CD4-positive, alpha-beta T cell treated with Interleukin-21 for 1 hour (primary cell): ENCODE measurements around the gene IL33.

Experiments used
- DNase-seq: peaks from one replicate; pipeline ENCODE4 v3.0.0-alpha.2; 2020

Gene IL33

DNA sequence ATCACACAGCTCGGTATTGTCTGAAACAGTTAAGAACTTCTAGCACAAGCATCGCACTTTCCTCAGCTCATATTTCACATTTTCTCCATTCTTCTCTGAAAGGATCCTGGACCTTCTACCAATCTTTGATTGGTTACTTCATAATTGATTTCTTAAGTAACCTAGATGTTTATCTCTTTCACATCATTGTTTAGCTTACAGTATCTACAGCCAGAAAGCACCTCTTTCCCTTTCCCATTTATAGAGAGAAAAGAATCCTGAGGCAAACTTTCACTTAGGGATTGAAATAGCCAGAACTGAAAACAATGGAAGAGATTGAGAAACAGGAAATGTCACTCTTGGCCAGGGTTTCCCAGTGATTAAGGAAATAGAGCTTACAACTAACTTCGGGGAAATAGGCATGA is 2.5 kb downstream of the IL33 start:
- DNase-seq: no peak

DNA sequence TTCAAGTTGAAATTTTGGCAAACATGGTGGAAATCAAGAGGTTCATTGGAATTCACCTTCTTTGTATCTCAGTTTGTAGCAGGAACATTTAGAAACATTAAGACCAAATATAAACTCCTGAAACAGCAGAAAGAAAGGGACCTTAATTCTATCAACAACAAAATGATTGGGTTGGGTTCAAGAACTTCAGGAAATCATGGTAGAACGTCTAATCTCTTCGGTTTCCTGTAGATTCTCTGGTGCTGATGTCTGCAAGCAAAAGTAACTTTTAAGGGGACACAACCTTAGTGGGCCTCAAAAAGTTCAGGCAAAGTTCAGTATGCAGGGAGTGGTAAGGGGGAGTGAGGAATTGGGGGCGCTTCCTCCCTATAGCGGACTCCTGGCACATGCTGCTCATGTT is 3.4 kb downstream of the IL33 start:
- DNase-seq: no peak

DNA sequence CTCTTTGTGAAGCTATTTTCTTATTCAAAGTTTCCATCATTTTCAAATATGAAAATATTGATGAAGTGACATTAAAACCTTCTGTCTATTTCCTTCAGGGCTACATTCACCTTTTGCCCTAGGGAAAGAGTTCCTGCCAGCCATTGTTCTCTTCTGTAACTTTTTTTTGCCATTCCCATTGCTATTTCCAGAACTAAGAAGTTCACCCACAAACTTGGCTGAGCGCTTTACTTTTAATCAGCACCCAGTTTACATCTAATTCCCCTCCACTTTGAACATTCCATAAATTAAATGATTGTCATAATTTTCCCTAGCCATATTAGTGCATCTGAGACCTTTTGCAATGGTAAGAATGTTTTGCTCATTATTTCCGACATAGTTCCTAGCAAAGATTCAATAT is 4.4 kb downstream of the IL33 start:
- DNase-seq: no peak

DNA sequence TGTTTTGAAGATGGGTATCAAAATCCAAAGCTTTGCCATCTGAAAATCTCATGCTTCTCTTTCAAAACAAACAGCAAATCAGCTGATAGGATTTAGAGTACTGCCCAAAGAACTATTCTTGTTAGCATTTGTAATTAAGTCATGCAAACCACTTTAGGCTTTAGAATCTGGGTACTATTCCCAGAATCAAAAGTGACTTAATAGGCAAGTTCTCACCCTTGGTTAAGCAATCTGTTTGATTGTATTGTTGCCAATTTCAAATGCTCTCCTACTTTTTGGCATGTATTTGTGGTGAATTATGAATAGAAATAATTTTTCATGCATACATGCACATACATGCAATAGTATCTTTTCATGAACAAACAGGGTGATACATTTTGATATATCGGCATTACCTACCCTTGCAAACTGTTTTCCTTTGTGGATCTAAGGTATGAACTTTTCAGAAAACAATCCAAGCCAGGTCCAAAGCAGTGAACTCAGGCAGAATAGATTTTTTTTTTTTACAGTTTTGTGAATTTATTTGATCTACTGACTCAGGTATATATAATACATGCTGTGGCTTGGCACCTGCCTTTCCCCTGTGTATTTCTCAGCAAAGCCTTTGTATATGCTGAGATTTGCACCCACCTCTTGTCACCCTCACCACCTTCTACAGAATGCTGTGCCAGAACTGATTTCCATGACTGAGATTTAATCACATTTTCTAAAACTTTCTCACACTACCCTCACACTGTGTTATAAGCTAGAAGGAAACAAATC is 9.0 kb downstream of the IL33 start:
- DNase-seq: no peak

DNA sequence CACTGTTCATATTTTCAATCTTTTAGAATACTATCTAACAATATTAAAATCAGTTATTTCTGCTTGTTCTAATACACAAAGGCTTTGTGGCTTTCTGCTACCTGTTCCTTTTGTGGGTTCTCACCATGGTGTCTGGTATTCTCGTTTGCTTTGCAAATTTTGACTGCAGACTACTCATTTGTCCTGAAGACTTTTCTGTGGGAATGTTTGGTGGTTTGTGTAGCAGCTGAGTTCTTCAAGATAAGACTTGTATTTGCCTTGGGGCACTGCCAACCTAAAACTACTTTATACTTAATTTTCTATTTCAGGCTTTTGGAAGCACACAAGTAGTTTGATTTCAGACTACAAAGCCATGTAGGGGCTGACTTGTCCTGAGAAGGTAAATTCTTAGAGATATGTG is 11.1 kb downstream of the IL33 start:
- DNase-seq: no peak

DNA sequence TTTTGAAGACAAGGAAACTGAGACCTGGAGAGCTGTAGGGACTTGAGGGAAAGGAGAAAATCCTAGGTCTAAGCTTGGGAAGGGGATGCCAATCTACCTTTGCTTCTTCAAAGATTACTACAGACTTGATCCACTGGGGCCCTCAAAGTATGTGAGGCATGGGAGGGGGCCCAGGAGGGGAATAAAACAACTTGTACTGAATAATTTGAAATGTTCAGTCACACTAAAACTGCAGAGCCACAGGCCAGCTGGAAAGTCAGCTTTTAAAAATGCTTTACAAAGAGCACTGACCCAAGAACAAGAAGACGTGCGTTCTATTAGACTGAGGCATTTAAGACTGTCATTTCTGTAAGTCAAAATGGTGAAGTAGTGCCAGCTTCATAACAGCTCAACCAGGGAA is 13.6 kb downstream of the IL33 start:
- no peak for DNase-seq

DNA sequence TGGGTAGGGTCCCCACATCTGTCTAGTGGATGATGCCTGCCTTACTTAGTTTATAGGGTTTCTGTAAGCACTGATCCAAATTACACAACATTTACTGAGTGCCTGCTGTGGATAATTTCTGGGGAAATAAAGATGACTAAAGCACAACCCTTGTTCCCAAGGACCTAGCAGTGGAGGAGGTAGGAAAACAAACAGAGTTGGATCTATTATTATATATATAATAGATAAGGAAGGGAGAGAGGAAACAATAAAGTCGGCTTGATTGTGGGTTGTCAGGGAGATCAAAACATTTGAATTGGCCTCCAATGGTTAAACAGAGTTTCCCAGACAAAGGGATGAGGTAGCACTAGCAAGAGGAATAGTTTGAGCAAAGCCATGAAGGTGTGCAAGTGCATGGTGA is 14.0 kb downstream of the IL33 start:
- DNase-seq: no peak

DNA sequence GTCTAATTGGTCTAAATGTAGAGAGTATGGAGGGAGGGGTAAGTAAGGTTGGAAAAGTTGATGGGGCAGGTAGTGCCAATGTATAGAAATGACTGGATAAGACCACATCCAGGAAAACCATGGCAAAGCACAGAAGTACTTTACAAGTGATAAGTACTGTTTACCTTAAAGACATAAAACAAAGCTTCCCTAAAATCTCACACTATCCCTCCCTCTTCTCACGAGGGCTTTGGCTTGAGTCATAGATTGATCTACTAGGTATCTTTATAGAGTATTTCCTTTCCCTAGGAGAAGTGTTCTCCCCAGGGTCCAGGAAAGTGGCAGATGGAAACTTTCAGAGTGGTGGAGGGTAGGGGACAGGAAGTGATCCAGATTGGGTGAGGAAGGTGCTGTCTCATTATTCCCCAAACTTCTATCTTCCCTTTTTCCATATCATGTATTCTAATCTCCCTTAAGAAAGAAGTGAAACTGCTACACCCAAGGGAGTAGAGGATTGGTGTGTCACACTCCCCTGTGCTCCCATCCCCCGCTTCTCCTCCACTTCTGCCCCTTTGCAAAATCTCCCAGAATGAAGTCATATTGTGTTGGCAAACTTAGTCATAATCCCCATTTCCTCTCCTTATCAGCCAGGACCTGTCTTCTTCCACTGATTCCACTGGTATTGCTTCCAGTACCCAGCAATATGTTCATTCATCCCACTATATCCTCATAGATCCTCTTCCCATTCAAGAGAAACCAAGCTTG is 14.6 kb downstream of the IL33 start:
- DNase-seq: no peak

DNA sequence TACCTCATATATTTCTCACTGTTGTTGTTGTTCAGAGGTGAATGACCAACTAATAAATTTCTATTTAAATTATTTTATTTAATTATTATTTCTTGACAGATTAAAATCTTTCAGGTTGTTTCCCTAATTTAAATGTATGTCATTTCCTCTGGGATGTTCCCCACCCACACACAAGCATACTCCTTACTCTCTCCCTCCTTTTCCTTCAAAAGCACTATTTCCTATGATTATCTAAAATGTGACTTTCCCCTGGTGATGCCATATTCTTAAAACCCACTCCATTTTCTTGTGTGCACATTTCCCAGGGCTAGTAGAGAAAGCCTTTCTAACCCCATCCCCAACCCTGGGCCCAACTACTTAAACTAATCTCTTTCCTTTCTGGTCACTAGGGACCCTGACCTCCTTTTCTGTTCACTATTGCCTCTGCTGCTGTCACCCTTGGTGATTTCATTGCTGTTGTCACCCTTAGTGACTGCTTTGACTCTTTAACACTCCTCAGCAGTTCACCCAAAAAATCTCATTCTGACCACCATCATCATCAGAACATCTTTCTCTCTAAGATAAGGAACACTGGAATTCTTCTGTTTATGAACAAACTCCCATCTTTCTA is 16.8 kb downstream of the IL33 start:
- no peak for DNase-seq

DNA sequence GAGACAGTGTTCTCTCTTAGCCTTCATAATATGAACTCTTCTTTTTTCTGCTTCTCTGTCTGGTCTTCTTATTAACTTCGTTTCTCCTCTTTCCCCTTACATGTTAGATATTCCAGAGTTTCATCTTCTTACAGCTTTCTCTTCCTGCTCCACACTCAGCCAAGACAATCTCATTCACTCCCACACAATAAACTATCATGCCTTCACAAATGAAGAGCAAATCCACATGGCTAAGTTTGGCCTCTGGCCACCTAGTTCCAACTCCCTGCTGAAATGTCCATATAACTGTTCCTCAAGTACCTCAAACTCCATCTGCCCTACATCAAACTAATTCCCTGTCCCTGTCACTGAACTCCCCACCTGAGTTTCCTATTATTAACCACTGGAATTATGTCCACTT is 18.4 kb downstream of the IL33 start:
- no peak for DNase-seq

DNA sequence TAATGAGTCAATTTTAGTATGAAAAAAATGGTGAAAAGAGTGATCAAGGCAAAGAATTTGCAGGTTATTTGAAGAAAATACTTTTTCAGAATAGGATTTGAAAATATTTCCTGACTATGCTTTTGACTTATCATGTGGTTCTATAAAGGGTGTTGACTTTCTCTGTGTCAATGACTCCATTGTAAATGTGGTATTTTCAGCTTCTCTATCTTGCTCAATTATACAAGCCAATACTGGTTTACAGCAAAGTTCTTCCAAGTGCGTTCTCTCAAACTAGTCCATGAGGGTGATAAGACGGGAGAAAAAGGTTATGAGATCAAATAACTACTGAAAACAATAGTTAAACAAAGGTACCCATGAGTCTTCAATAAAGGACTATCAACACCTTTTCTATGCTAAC is 21.7 kb downstream of the IL33 start:
- DNase-seq: no peak

DNA sequence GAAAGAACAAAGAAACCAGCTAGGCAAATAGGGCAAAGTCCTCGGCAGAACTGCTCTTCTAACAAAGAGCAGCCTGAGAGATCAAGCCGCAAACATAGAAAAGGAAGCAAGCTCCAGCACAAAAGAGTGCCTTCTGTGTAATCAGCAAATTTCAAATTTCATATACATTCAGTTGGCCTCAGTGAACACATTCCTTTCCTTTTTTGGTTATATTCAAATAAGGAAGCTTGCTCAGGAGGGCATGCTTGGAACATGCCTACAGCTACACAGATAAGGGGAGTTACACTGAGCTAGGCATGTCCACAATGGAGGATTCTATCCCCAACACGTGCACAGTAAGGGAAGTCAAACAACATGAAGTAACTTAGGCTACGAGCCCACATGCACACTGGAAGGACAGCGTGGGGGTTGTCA is 23.4 kb downstream of the IL33 start:
- no peak for DNase-seq

DNA sequence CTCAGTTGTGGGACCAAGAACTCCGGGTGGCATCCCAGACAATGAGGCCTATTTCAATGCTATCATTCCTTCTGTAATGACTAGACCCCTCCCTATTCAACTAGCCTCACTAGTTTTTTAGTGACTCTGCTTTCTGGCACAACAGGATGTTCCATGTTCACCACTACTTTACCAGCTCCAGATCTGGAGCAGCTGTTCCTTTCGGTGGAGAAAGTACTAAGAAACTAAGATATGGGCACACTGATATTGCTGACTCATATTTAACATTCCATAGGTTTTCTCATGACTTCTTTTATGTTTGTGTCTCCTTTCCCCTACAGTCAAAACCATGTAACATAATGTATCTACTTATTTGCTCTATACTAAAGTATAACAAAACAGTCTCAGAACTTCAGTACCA is 24.1 kb downstream of the IL33 start:
- DNase-seq: no peak

DNA sequence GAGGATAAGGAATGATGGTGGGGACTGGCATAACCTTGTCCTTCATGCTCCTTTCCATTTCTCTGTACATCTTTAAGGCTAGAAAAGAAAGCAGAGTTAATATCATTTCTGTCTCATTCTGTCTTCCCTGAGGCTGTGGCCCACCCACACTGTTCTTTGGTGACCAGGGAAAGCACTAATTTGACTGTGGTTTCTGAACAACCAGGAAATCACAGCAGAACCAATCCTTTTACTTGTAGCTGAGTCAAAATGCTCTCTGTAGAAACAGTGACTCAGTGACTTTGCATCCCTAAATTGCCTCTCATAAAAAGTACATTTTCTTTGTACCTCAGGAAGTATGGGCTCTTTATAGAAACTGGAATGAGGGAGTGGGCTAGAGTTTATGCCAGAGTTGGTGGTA is 28.1 kb downstream of the IL33 start:
- no peak for DNase-seq

DNA sequence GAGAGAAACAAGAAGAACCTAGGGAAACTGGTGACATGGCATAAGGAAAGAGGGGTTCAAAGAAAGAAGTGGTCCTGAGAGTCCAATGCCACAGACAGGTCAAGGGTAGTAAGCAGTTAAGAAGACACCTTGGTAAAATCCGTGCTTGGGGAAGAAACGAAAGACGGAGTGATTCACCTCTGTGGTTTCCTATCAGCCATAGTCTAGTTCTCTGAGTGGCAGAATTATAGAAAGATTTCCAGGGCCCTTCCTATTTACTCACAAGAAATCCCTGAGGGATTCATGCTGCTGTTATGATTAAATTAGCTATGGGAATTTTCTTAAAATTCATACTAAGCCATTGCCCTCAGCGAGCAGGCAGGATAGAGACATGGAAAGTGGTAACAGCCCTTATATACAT is 31.7 kb downstream of the IL33 start:
- no peak for DNase-seq

DNA sequence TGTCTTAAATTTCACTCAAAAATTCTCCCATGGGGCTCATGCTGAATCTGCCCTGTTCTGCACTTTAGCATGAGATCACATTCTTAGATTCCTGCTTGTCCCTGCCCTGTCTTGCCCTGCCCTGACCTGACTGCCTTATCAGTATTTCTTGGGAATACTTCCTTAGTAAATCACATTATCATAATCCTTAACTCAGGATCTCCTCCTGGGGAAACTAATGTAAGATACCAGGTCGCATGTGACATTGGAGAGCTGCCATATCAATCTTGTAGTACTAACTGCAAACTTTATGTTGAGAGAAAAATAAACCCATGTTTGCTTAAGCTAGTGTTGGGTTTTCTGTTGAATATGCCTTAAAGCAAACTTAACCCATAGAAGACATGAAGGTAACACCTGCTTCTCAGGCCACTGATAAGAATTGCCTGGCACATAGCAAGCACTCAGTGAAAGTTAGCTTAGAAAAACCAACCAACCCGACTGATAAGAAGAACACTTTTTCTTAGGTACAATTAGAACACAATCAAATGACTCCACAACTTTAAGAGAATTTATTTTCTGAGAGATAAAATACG is 53.3 kb downstream of the IL33 start:
- DNase-seq: no peak

DNA sequence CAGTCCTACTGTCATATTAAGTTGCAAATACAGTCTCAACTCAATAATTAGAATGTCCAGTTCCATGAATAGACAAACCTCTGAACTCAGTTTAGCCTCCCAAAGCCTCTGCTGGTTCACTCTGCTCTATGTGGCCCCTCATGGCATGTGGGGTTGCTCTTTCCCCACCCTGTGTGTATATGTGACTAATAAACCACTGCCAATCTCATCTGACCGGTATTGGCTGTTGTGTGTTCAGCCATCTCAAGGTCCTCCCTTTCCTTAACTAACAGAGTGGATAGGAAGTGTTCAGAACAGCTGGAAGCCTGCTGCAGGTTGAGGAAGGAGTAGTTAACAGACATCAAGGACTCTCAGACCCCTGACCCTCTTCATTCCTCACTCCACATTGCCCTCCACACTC is 55.3 kb downstream of the IL33 start:
- DNase-seq: no peak

DNA sequence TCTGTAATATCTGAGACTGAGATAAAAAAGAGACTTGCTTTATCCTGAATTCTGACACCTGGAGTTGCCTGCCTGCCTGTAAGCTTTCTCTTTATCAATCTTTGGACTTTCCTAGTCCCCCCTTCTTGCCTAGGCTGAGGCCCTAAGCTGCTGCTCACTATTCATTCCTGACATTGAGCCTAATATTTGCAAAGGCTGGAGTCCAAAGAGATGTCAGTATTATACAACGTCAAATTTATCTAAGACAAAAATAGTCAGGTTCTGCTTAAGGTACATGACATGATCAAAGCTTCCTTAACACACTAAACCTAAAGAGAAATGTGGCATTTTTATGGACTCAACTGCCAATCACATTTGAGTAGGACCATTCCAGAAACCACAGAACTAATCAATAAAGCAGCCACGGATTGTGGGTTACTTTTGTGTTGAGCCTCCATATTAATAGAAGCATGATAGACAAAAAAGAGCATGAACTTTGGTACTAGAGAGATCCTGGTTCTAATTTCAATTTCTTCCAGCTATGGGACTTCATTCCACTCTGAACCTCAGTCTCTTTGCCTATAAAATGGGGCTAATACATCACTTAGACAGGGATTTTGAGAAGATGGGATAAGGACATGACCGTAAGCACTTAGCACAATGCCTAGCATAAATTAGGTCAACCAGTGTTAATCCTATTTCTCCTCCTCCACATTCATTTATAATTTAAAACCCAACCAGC is 56.1 kb downstream of the IL33 start:
- DNase-seq: no peak

DNA sequence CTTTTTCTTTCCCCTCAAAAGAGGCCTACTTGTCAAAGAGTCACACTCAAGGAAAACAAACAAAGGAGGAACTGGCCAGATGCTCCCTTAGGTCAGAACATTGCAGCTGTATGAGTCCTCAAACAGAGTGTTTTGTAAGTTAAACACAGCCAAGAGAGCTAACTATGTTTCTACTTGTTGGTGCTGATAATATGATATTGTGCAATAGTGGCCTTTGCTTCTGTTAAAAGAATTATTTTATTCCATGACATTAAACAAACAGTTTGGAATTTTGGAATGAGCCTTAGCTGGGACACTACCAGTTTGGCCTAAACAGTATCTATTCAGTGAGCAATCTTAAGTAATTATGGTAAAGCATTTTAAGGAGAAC is 56.6 kb downstream of the IL33 start:
- no peak for DNase-seq

DNA sequence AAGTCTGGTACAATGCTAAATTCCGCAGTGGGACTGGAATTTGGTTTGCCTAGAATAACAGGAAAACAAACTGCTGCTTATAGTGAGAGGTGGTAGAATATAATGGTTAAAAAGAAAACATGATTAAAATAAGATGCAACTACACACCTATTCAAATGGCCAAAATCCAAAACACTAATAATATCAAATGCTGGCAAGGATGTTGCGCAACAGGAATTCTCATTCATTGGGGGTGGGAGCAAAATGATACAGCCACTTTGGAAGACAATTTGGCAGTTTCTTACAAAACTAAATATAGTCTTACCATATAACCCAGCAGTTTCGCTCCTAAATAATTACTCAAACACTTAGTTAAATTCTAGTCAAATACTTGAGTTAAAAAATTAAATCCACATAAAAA is 61.8 kb downstream of the IL33 start:
- no peak for DNase-seq

DNA sequence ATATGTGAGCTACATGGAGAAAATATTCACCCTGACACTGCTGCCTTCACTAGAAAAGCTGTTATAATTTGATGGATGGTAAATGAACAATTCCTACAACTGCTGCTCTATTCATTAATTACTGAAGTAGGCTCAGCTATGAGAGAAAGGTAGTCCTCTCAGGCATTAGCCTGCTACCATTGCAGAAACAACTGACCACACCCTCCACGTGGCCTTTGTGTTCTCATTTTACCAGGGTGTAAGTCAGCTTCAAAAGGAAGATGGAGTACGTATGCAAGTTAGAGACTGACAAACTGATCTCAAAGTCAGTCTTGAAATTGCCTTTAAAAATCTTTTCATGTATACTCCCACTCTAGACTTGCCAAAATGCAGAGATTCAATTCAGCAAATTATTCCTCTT is 86.3 kb downstream of the IL33 start:
- no peak for DNase-seq

DNA sequence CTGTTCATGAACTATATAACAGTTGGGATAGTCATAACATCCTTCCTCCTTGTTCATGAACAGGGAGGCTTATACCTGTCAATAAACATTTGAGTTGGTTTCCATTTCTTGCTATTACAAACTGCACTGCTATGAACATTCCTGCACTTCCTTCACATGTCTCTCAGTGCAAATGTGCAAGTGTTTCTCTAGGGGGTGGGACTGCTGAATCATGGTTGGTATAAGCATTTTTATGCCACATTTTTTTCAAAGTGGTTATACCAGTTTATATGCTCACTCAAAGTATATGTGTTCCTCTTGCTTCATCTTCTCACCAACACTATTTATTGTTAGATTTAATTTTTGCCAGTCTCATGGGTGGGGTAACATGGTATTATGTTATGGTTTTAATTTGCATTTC is 86.8 kb downstream of the IL33 start:
- no peak for DNase-seq

DNA sequence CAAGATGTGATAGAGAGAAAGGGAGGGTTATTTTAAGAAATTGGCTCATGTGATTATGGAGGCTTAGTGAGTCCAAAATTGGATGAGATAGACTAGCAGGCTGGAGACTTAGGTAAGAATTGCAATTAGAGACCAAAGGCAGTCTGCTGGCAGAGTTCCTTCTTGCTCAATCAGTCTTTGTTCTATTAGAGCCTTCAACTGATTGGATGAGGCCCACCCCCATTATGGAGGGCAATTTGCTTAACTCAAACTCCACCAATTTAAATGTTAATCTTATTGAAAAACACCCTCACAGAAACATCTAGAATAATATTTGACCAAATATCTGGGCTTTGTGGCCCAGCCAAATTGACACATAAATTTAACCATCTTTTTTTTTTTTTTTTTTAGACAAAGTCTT is 88.6 kb downstream of the IL33 start:
- no peak for DNase-seq
